ENCODE data around the gene GPR33. TPM values are rescaled to one million over a fixed set of nuclear protein-coding genes. Genes with fewer than 3 reads are reported as not detected.

GPR33 gene
- total RNA-seq, 4 donors from 2014 or later: not detected

- DNase-seq (ENCODE audit: low spot score) (no peak), ATAC-seq (ENCODE audit: low FRiP score) (no peak)
- TF ChIP-seq, protein P1, sequence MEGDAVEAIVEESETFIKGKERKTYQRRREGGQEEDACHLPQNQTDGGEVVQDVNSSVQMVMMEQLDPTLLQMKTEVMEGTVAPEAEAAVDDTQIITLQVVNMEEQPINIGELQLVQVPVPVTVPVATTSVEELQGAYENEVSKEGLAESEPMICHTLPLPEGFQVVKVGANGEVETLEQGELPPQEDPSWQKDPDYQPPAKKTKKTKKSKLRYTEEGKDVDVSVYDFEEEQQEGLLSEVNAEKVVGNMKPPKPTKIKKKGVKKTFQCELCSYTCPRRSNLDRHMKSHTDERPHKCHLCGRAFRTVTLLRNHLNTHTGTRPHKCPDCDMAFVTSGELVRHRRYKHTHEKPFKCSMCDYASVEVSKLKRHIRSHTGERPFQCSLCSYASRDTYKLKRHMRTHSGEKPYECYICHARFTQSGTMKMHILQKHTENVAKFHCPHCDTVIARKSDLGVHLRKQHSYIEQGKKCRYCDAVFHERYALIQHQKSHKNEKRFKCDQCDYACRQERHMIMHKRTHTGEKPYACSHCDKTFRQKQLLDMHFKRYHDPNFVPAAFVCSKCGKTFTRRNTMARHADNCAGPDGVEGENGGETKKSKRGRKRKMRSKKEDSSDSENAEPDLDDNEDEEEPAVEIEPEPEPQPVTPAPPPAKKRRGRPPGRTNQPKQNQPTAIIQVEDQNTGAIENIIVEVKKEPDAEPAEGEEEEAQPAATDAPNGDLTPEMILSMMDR (IDR thresholded peaks at IDR 0.05): no peak
Observed at GRCh38 chr14:31510222-31510621, 22.4 kb upstream of the GPR33 start.

- ATAC-seq (ENCODE audit: low FRiP score): no peak
- DNase-seq (ENCODE audit: low spot score): no peak
- TF ChIP-seq, protein P1 (IDR thresholded peaks at IDR 0.05): no peak
Observed at GRCh38 chr14:31508135-31508534, 20.3 kb upstream of the GPR33 start.

DNA sequence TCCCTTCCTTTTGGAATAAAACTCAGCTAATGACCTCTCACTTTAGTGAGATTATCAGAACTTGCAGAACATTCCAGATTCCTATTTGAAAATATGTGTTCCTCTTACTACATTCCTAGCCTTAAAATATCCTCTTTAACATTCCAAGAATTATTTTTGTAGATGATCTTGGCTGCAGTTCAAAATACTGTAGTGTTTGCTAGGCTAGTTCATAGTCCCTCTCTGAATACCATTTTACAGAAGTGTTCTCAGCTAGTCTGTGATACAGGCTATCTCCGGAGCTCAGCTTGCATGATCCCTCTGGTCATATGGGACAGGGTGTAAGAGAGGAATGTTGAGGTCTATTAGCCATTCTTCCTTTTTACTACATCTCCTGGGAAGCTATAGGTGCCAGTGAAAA is 17.6 kb upstream of the GPR33 start:
- TF ChIP-seq, protein P1 (IDR thresholded peaks at IDR 0.05): no peak
- DNase-seq (ENCODE audit: low spot score): no peak
- ATAC-seq (ENCODE audit: low FRiP score): no peak

DNA sequence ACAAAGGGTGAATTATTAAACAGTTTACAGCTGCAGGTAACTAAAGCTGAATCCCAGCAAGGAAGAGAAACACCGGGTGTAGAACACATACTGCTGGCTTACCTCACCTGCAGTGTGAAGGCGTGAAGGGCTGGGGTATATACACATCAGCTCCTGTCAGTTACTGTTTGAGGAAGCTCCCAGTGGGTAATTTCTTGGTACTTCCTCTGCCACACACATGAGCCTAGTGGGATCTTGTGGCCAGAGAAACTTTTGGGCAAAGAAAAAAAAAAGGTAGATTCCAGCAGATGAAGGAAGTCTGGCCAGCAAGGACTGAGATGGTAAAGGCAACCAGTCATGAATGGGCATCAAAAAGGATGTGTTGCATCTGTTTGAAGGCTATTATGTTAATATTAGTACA is 14.0 kb upstream of the GPR33 start:
- no peak for ATAC-seq (ENCODE audit: low FRiP score)

DNA sequence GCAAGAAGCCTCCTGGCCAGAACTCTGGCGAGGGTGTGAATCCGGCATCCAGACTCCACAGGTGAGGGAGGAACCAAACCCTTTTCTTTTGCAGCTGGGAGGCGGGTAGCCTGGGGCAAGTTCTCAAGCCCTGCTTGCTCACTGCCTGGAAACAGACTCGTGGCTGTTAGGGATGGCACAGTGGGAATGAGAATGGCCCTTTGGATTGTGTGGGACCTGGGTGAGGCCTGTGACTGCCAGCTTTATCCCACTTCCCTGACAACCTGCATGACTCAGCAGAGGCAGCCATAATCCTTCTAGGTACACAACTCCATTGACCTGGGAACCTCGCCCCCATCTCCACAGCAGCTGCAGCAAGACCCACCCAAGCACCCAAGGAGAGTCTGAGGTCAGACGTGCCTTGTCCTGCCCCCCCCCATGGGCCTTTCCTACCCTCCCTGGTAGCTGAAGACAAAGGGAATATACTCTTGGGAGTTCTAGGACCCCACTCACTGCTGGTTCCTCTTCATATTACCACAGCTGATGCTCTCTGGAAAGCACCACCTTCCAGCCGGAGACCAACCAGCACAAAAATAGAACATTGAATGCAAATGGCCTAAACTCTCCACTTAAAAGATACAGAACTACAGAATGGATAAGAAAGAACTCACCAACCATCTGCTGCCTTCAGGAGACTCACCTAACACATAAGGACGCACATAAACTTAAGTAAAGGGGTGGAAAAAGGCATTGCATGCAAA is 5.1 kb upstream of the GPR33 start:
- TF ChIP-seq, protein P1 (IDR thresholded peaks at IDR 0.05): no peak
- ATAC-seq (ENCODE audit: low FRiP score) (no peak), DNase-seq (ENCODE audit: low spot score) (no peak)

More for the DNA sequence above, 14.0 kb upstream of the GPR33 start:
- TF ChIP-seq, protein P1 (IDR thresholded peaks at IDR 0.05): no peak
- no peak for DNase-seq (ENCODE audit: low spot score)

GRCh38 chr14:31489691-31490090 is 1.9 kb upstream of the GPR33 start:
- no peak for DNase-seq (ENCODE audit: low spot score)
- TF ChIP-seq, protein P1 (IDR thresholded peaks at IDR 0.05): no peak
- no peak for ATAC-seq (ENCODE audit: low FRiP score)

GRCh38 chr14:31486764-31487163 is 1.1 kb downstream of the GPR33 start:
- DNase-seq (ENCODE audit: low spot score) (no peak), ATAC-seq (ENCODE audit: low FRiP score) (no peak)
- TF ChIP-seq, protein P1 (IDR thresholded peaks at IDR 0.05): no peak

All from omental fat pad (tissue), 4 donors.